Measurements from ENCODE around the gene RPTOR.
"Not testable (repeated sequence)": the region's sequence is repeated elsewhere in the genome, so short reads cannot be mapped to it uniquely, and the experiment has no call there.

The RPTOR gene

DNA sequence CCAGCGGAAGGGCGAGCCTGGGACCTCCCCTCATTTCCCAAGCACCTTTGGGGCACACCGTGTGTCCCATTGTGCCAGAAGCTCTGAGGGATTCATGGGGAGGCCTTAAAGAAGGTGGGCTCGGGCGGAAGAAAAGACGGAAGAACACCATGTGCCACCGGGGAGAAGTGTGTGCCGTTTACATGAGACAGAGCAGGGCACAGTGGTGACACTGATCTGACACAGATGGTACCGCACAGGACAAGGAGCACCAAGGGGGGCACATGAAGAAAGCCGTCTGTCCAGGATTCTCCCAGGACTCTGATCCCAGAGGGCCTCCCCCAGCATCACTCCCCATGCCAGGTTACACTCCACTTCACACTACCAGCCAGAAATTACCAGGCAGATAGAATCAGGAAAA lies 318.3 kb downstream of the RPTOR start:
- Mint-ChIP-seq H3K4me3 (no peak overlapping the region), H3K4me1 (peaks cover 7 to 21% of the 10 kb centered on the region in 2 donors), H3K27ac (no peak overlapping the region), H3K27me3 (no peaks in the 10 kb centered on the region), H3K36me3 (peaks cover 50 to 60% of the 10 kb centered on the region in 2 donors), H3K9me3 (peaks cover 0 to 6% of the 10 kb centered on the region in 2 donors)
- no peak for ATAC-seq (replicated peaks)
- no peak for DNase-seq

DNA sequence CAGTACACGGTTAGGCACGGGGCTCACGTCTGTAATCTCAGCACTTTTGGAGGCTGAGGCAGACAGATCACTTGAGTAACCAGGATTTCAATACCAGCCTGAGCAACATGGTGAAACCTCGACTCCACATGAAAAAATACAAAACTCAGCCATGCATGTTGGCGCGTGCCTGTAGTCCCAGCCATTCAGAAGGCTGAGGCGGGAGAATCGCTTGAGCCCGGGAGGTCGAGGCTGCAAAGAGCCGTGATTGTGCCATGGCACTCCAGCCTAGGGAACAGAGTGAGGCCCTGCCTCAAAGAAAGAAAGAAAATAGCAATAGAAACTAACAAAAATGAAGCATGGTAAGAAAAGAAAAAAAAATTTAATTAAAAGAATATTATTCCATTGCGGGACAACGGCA lies 319.0 kb downstream of the RPTOR start:
- Mint-ChIP-seq H3K4me1 (peaks cover 7 to 24% of the 10 kb centered on the region in 2 donors), H3K4me3 (no peak overlapping the region), H3K36me3 (peaks cover 45 to 54% of the 10 kb centered on the region in 2 donors)

DNA sequence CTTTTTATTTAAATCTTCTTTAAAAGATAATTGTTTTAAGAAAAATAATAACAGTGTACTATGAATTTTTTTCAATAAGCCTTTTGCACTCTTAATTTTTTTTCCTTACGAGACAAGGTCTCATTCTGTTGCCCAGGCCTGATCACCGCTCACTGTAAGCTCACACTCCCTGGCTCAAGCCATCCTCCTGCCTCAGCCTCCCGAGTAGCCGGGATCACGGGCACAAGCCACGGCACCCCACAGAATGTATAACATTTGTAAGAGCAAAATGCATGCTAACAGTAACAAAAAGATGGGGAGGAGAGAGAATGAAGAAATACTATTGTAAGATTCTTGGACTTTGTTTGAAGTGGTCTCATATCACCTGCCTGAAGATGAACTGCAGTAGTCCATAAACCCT lies 320.1 kb downstream of the RPTOR start:
- H3K9me3 Mint-ChIP-seq: peaks cover 0 to 6% of the 10 kb centered on the region in 2 donors
- H3K4me1 Mint-ChIP-seq: peaks cover 11 to 23% of the 10 kb centered on the region in 2 donors
- ATAC-seq (replicated peaks): no peak
- H3K36me3 Mint-ChIP-seq: peaks cover 39 to 52% of the 10 kb centered on the region in 2 donors
- H3K4me3 Mint-ChIP-seq: no peak overlapping the region
- no peak overlapping the region for H3K27ac Mint-ChIP-seq
- no peak for DNase-seq
- H3K27me3 Mint-ChIP-seq: no peaks in the 10 kb centered on the region

More for the DNA sequence above, 319.0 kb downstream of the RPTOR start:
- Mint-ChIP-seq H3K27ac (no peak overlapping the region), H3K27me3 (no peaks in the 10 kb centered on the region), H3K9me3 (peaks cover 0 to 6% of the 10 kb centered on the region in 2 donors)
- ATAC-seq (replicated peaks): no peak
- DNase-seq: no peak

DNA sequence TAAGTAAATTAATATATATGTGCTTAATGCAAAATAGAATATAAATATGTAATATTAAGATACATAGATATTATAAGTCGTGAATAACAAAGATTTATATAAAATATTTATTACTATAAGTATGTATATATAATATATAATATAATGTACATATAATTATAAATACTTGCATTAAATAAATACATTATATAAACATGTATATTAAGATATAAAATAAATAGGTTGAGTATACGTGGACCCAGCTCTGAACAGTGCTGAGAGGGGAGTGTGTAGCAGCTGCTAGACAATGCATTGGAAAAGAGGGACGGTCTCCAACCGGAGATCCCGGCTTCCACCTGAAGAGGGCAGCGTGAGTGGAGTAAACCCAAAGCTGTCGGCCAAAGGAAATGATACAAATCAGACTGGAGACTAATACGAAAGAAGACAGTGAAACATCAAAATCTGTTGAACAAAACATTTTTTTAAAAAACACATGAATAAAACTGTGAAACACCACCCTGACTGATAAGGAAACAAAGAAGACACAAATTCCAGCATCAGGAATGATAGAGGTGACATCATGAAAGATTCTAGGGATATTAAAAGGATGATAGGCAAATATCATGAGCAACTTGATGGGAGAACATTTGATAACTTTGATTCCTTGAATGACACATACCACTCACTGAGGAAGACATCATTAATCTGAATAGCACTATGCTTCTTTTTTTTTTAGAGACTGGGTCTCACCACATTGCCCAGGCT lies 321.6 kb downstream of the RPTOR start:
- Mint-ChIP-seq H3K4me1 (peaks cover 21 to 33% of the 10 kb centered on the region in 2 donors), H3K36me3 (peaks cover 32 to 56% of the 10 kb centered on the region in 2 donors), H3K27ac (no peak overlapping the region)

DNA sequence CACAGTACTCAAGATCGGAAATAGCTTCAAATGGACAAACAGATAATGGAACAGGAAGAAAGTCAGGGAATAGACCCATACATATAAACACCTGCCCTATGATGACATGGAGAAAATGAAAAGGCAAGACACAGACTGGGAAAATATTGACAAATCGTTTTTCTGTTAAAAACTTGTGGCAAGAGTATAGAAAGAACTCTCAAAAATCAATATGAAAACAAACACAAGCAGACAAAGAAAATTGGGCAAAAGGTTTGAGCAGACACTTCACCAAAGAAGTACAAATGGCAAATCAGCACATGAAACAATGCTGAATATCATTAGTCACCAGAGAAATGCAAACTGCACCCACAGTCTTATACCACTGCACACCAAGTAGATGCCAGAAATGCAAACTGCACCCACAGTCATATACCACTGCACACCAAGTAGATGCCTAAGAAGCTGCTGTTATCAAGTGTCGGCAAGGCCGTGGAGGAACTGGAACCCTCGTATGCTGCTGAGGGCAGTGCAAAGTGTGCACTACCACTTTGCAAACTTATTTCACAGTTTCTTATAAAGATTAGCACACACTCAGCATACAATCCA lies 323.5 kb downstream of the RPTOR start:
- Mint-ChIP-seq H3K36me3 (peaks cover 23 to 47% of the 10 kb centered on the region in 2 donors), H3K27ac (no peak overlapping the region), H3K9me3 (peaks cover 0 to 5% of the 10 kb centered on the region in 2 donors), H3K4me1 (peaks cover 34 to 52% of the 10 kb centered on the region in 2 donors), H3K27me3 (no peaks in the 10 kb centered on the region), H3K4me3 (no peak overlapping the region)
- DNase-seq (no peak), ATAC-seq (replicated peaks) (peak; percentile 47 to 60)

More for the DNA sequence above, 321.6 kb downstream of the RPTOR start:
- peaks cover 0 to 6% of the 10 kb centered on the region in 2 donors for H3K9me3 Mint-ChIP-seq
- DNase-seq (peak; percentile 47), ATAC-seq (replicated peaks) (peak; percentile 85 to 86)
- no peak overlapping the region for H3K4me3 Mint-ChIP-seq
- H3K27me3 Mint-ChIP-seq: no peaks in the 10 kb centered on the region

DNA sequence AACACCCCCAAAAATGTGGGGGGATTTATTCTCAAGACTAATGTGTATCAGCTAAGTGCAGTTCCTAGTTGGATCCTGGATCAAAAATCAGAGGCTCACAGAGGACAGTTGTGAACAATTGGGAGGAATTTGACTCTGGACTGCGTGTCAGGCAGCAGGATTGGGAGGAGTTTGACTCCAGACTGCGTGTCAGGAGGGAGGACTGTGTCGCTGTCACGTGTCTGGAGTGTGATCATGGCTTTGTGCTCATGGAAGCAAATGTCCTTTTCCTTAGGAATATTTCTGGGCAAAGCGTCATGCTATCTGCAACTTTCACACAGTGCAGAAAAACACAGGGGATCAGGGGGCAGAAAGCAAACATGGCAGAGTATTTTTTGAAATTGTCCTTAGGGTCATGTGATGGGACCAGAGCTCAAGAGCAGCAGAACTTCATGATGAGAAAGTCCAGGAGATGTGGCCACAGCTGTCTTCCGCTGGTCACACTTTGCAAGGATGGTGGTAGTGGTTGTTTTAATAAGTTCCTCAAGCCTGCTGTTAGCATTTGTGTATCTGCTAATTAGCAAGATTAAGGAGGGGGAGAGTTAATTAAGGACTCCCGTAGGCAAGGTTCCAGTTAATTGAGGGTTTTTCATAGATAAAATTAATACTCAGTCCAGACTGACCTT lies 325.0 kb downstream of the RPTOR start:
- ATAC-seq (replicated peaks): no peak
- H3K27ac Mint-ChIP-seq: no peak overlapping the region
- H3K9me3 Mint-ChIP-seq: no peaks in the 10 kb centered on the region
- H3K36me3 Mint-ChIP-seq: peaks cover 19 to 46% of the 10 kb centered on the region in 2 donors
- no peak overlapping the region for H3K4me3 Mint-ChIP-seq
- no peak for DNase-seq
- H3K27me3 Mint-ChIP-seq: no peaks in the 10 kb centered on the region
- H3K4me1 Mint-ChIP-seq: peaks cover 40 to 60% of the 10 kb centered on the region in 2 donors

DNA sequence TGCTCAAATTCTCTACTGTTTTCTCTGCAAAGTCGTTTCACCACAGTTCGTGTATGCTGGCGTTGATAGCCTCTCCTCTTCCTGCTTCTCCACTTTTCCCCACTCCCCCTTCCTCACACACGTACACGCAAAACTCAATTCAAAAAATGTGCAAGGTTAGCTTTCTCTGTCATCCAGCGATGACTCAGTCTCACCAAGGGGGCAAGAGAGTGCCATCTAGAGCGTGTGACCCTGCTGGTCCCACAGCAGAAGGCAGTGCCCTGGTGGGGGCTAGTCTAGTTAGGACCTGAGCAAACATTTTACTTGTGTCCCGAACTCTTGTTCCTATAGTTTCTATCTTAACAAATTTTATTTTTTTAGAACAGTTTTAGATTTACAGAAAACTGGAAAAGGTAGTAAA lies 325.8 kb downstream of the RPTOR start:
- H3K27ac Mint-ChIP-seq: no peak overlapping the region

DNA sequence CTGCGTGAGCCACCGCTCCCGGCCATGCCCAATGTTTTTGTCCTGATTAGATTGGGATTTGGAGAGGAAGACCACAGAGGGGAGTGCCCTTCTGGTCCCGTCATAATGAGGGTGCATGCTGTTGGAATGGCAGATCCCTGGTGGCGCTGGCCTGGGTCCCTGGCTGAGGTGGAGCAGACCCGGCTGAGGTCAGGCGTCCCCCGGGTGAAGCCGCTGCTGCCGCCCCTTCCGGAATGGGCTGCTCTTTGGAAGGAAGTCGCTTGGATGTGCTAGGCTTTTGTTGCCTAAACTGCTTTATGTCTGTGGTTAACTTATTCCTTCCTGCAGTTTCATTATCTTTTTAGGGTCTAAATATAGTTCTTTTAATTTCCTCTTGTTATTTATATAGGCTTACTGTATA lies 326.7 kb downstream of the RPTOR start:
- Mint-ChIP-seq H3K9me3 (no peaks in the 10 kb centered on the region), H3K27ac (no peak overlapping the region), H3K4me3 (peak overlapping the region; percentile 18 to 43), H3K27me3 (no peaks in the 10 kb centered on the region), H3K36me3 (peaks cover 28 to 53% of the 10 kb centered on the region in 2 donors), H3K4me1 (peaks cover 34 to 58% of the 10 kb centered on the region in 2 donors)
- no peak for DNase-seq
- no peak for ATAC-seq (replicated peaks)

More for the DNA sequence above, 325.8 kb downstream of the RPTOR start:
- Mint-ChIP-seq H3K27me3 (no peaks in the 10 kb centered on the region), H3K4me3 (no peak overlapping the region), H3K9me3 (no peaks in the 10 kb centered on the region), H3K4me1 (peaks cover 38 to 60% of the 10 kb centered on the region in 2 donors), H3K36me3 (peaks cover 27 to 54% of the 10 kb centered on the region in 2 donors)
- no peak for DNase-seq
- peak; percentile 41 to 60 for ATAC-seq (replicated peaks)

DNA sequence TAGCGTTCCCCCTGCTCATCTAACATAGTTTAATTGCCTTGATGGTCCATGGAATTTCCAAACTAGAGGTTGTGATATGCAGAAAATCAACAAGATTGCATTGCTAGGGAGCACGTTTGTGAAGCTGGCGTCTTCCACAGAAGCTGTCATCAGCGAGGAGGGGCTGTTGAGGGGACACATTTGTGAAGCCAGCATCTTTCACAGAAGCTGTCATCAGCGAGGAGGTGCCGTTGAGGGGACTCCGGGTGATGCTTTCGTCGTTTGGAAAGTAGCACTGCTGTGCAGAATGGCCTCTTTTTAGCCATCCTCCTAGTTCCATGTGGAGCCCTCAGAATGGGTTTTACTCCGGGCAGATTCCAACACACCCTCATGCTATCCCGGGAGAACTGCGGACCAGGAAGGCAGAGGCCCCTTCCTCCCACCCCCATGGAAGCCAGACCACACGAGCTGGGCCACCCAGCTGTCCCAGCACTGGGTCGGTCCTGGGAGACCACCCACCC lies 327.4 kb downstream of the RPTOR start:
- Mint-ChIP-seq H3K4me1 (peaks cover 38 to 60% of the 10 kb centered on the region in 2 donors), H3K27ac (peak overlapping the region; percentile 9), H3K9me3 (peaks cover 0 to 1% of the 10 kb centered on the region in 2 donors), H3K4me3 (peak overlapping the region in 1 of 2 donors; percentile 43), H3K36me3 (peaks cover 33 to 58% of the 10 kb centered on the region in 2 donors), H3K27me3 (no peaks in the 10 kb centered on the region)
- ATAC-seq (replicated peaks) (no peak), DNase-seq (no peak)

DNA sequence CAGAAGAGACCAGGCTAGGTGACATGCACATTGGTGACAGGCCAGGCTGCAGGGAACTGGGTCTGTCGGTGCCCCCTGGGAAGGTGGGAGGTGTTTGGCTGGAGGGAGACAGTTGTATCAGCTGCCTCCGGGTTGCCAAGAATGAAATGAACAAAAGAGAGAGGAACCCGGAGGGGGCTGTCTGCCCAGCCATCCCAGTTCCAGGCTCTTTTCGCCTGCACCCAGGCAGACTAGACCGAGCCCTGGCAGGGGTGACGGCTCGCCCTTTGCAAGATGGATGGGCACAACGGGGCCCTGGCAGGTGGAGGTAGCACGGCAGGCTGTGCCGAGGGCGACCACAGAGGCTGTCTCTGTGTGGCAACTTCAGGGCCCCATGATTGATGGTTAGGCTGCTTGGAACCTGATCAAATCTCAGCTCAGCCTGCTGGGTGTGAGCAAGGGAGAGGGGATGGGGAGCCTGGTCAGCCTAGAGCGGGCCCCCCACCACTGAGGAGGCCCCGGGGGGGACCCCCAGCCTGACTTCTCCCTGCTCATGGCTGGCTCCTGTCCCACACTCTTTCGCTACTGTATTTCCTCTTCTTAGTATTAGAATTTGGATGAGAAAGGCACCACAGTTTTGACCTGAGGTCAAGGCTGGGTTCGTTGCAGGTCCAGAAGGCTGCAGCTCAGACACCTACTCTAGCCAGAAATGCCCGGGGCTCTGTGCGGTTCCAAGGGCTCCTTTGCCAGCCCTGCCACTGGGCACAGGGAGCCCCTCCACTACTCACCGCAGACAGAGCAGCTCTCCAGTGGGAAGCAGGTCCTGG lies 328.1 kb downstream of the RPTOR start:
- ATAC-seq (replicated peaks) (no peak), DNase-seq (no peak)
- H3K9me3 Mint-ChIP-seq: peaks cover 0 to 1% of the 10 kb centered on the region in 2 donors
- H3K27ac Mint-ChIP-seq: no peak overlapping the region
- no peaks in the 10 kb centered on the region for H3K27me3 Mint-ChIP-seq
- H3K36me3 Mint-ChIP-seq: peaks cover 36 to 59% of the 10 kb centered on the region in 2 donors
- no peak overlapping the region for H3K4me3 Mint-ChIP-seq
- peaks cover 44 to 65% of the 10 kb centered on the region in 2 donors for H3K4me1 Mint-ChIP-seq

DNA sequence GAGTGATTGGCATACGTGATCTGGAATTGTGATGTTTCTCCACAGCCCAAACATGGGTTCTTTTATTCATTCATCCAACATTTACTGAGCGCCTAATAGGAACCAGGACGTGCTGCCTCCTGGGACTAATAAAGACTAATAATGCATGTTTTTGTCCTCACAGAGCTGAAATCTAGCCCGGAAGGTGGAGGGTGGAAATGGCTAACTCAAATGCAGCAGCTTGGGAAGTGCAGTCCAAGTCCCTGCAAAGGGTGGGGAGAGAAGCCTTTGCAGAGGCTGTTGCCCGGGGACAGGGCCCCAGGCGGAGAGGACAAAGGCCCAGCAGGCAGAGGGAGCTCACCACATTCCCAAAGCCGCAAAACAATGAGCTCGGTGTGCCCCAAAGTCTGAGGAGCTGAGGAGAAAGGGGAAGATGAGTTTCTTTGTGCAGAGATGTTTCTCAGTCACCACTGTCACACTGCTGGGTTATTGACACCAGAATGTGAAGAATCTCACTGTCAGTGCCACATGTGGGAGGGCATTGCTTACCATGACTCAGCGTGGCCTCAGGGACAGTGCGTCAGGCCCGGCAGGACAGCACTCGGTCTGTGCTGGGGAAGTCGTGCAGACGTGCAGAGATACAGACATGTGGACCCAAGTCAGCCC lies 328.8 kb downstream of the RPTOR start:
- H3K4me3 Mint-ChIP-seq: no peak overlapping the region
- H3K27ac Mint-ChIP-seq: no peak overlapping the region
- H3K9me3 Mint-ChIP-seq: peaks cover 0 to 1% of the 10 kb centered on the region in 2 donors
- DNase-seq: no peak
- H3K36me3 Mint-ChIP-seq: peaks cover 39 to 58% of the 10 kb centered on the region in 2 donors
- ATAC-seq (replicated peaks): no peak
- H3K4me1 Mint-ChIP-seq: peaks cover 48 to 65% of the 10 kb centered on the region in 2 donors
- H3K27me3 Mint-ChIP-seq: no peaks in the 10 kb centered on the region

DNA sequence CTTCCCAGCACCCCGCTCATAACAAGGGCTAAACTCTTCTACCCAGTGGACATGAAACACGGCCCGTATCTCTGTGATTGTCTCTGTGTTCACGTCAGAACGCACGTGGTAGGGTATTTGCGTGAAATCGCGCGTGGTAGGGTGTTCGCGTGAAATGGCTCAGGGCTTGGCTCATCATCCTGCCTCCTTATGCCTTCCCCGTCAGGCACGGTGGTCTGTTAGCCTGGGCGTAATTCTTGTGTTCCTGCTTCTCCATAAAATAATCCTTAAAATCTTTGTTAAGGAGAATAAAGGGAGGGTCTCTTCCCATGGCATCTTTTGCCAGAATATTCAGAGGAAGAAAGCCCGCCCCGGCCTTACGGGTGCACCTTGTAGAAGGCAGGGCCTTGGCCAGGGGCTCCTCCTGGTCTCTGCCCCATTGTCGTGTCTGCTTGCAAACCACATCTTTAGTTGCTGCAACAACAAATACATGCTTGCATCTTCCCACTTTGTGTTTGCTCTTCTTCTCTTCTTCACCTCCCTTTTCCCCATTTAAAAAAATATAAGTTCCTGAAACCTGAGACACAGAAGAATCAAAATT lies 330.3 kb downstream of the RPTOR start:
- Mint-ChIP-seq H3K36me3 (peaks cover 39 to 61% of the 10 kb centered on the region in 2 donors), H3K4me1 (peaks cover 51 to 69% of the 10 kb centered on the region in 2 donors), H3K9me3 (peaks cover 0 to 1% of the 10 kb centered on the region in 2 donors), H3K4me3 (no peak overlapping the region), H3K27ac (peak overlapping the region; percentile 22), H3K27me3 (no peaks in the 10 kb centered on the region)
- ATAC-seq (replicated peaks) (no peak), DNase-seq (no peak)

DNA sequence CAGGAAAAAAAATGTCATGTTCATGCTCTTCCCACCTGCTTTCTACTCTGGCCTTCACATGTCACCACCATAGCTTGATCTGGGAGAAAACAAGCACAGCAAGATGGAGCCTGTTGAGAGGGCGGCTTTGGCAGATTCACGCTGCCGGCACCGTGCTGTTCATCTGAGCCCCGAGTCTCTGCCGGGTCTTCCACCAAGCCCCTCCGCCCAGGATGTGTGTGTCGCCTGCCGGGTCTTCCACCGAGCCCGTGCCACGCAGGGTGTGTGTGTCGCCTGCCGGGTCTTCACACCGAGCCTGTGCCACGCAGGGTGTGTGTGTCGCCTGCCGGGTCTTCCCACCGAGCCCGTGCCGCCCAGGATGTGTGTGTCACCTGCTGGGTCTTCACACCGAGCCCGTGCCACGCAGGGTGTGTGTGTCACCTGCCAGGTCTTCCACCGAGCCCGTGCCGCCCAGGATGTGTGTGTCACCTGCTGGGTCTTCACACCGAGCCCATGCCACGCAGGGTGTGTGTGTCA lies 330.9 kb downstream of the RPTOR start:
- peaks cover 46 to 63% of the 10 kb centered on the region in 2 donors for H3K4me1 Mint-ChIP-seq
- not testable (repeated sequence) for H3K27ac Mint-ChIP-seq

More for the DNA sequence above, 330.9 kb downstream of the RPTOR start:
- not testable (repeated sequence) for H3K4me3 Mint-ChIP-seq; H3K27me3 Mint-ChIP-seq; H3K9me3 Mint-ChIP-seq; ATAC-seq (replicated peaks); DNase-seq
- peaks cover 40 to 60% of the 10 kb centered on the region in 2 donors for H3K36me3 Mint-ChIP-seq

Data from stimulated activated naive B cell treated with anti-CD40 and anti-IgM and Interleukin-4, amounts not matched to agents 10 μg/mL and 1 μg/mL and 100 μg/mL, for 72 hours (primary cell).